COLO668 (cell line): ENCODE data around the gene CELSR1.

Experiments used
- DNase-seq: peaks from one replicate; lab custom pipeline; 2025; ENCODE audit not compliant: unreplicated experiment; lab: John Stamatoyannopoulos, UW

The CELSR1 gene

DNA sequence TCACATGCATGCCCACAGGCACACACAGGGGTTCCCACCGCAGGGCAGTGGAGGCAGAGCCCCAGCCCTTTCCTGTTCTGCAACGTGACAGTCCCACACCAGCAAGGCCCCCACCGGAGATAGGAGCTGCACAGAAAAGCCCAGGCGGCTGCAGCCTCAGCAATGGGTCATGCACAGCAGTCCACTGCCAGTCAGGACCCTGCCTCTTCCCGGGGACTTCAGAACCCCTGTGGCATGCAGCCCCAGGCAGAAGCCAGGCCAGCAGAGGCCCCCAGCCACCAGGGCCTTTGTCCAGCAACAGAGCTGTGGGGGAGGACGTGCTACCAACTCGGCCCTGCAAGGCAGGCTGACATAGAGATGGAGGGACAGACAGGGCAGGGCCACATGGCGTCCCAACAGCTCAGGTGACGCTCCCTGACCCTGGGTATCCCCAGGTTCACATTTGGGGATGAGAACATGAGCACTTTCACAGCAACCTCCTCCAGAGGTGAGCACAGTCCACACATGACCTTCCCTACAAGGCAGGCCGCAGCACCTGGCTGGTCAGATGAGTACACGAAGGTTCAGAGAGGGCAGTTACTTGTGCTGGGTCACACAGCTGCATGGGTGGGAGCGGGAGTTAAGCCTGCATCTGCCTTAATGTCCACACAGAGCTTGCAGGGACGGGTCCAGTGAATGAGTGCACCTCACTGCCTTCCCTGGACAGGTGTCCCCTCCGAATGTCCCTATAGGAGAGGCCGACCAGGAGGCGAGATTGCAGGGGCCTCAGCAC is 87.3 kb downstream of the CELSR1 start:
- DNase-seq = no peak

DNA sequence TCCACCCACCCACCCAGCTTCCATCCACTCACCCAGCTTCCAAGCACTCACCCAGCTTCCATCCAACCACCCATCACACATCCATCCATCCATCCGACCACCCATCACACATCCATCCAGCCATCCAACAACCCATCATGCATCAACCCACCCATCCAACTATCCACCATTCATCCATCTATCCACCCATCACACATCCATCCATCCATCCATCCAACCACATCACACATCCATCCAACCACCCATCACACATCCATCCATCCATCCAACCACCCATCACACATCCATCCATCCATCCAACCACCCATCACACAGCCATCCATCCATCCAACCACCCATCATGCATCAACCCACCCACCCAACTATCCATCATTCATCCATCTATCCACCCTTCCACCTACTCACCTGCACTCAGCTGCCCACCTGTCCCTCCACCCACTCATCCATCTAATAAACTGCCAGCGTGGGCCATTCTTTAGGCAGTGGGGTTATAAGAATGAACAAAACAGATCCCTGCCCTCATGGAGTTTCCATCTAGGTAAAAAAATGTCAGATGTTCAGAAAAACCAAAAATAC is 88.2 kb downstream of the CELSR1 start:
- no peak for DNase-seq

DNA sequence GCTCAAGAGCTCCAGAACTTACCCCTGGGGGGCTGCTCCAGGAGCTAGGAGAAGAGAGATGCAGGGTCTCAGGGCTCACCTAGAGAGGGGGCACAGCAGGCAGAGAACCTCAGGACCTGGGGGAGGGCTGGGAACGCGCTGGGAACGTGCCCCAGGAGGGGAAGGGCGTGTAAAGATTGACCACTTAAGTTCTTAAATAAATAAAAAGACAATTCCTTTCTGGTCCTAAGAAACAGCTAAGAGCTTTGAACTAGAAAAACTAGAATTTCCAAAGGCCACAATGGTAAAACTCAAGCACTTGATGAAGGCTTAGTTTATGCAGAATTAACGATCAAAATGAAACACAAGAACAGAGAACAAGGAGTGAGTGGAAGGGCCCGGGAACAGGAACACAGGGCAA is 89.1 kb downstream of the CELSR1 start:
- no peak for DNase-seq

DNA sequence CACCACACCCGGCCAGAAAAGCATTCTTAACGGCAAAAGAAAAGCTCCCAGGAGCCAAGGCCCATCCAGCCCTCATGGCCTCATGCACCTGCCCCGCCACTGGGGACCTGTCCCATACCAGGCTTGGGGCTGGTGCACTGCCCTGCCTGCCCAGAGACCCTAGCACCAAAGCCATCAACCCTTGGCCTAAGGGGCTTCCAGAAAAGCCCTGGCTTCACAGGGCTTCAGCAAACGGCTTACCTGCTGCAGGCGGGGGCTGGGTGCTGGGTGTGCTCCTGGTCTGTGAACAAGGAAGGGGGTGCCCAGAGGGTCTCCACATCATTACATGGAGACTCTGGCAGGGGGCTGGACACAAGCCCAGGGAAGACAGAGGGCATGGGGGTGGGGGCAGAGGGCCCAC is 89.5 kb downstream of the CELSR1 start:
- no peak for DNase-seq

DNA sequence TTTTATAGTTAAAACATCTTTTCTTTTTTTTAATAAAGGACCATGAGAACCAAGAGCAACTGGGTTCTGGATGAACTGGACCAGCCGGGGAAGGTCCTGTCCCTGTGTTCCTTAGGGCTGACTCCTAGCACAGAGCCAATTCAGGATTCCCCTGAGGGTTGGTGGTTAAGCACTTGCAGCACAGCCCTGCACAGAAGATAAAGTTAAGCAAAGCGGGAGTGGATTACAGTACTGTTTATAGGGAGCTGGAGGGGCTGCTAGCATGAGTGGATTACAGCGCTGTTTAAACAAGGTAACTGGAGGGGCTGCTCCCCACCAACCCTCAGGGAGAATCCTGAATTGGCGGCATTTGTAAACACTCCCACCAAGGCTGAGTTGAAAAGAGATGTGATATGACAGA is 90.6 kb downstream of the CELSR1 start:
- peak; percentile 23 for DNase-seq

DNA sequence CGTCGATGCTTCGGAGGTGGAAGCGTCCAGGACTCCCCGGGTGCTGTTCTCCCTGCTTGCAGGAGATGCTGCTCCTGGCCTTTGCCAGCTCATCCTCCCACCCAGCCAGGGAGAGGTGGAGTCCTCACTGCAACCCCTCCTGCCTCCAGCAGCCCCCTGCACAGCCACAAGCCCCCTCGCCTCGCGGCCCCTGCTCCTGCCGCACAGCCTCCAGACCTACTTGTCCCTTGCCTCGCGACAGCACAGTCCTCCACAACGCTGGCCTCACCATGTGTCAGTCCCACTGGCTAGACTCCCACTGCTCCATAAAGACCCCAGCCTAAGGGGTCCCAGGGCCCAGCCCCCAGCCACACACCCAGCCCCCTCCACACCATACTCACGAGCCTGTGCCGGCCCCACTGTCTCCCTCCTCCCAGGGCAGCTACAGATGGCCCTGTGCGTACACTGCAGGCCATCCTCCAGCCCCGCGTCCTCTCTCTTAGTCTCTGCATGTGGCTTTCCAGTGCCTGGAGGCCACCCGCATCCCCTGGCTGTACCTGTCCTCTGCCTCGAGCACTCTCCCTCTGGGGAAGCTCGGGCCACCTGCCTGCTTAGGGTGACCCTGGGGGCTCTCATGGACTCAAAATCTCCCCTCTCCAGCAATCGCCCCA is 91.5 kb downstream of the CELSR1 start:
- peak; percentile 24 for DNase-seq

DNA sequence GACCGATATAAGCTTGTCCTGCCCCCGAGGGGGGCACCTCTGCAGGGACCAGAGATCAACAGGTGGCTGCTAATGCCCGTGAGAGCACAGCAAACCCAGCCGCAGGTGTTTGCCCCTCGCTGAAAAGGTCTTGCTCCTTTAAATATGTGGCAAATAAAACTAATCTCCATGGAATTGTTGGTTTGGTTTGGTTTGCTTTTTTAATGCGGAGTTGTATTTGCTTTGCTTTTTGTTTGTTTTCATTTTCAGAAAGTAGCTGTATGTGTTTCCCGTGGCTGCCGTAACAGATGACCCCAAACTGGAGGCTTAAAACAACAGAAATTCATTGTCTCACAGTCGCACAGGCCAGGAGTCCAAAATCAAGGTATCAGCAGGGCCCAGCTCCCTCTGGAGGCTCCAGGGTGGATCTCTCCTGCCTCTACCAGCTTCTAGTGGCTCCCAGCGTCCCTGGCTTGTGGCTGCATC is 93.0 kb downstream of the CELSR1 start:
- peak; percentile 73 for DNase-seq

DNA sequence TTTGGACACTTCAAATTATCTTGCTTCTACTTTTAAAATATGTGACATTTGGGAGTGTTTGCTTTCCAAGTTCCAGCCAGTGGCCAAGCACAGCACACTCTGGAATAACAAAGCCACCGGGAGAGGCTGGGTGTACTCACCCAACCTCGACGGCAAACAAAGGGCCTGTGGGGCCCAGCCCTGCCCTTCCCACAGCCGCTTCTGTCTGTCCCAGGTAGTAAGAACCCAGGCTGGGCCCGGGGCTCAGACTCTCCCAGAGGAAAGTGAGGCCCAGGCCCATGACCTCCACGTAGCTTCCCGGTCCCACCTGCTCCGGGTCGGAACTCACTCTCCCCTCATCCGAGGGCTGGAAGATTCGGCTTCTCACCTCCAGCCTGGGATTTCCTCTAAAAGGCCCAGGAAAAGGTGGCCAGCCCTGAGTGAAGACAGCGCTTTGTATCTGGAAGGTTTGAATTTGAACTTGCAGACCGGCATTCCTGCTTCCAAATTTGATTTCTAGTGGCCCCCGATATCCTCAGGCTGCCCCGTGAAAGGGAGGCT is 93.5 kb downstream of the CELSR1 start:
- peak; percentile 89 for DNase-seq

DNA sequence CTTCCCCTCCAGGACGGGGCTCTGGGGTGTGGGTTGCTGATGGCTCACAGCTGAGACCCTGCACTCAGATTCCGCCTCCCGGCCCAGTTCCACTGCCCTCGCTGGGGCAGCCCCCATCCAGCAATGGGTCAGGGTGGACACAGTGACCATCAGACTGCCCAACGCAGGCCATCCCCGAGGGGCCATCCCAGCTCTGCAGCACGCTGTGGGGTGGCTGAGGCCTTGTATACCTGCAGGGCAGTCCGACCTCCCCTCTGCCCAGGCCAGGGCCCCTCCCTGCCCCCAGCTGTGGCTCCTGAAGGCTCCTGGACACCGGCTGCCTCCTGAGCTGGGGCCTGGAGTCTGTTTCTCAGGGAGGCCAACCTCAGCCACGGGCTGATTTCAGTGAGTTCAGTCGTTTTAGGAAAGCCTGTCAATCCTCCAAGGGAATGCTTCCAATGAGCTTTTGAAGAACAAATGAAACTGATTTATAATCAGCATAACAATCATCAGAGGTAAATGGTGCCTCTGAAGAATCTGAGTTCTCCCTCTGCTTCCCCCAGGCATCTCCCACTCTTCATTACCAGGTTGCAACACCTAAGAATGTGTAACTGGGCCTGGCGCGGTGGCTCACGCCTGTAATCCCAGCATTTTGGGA is 95.1 kb downstream of the CELSR1 start:
- no peak for DNase-seq

DNA sequence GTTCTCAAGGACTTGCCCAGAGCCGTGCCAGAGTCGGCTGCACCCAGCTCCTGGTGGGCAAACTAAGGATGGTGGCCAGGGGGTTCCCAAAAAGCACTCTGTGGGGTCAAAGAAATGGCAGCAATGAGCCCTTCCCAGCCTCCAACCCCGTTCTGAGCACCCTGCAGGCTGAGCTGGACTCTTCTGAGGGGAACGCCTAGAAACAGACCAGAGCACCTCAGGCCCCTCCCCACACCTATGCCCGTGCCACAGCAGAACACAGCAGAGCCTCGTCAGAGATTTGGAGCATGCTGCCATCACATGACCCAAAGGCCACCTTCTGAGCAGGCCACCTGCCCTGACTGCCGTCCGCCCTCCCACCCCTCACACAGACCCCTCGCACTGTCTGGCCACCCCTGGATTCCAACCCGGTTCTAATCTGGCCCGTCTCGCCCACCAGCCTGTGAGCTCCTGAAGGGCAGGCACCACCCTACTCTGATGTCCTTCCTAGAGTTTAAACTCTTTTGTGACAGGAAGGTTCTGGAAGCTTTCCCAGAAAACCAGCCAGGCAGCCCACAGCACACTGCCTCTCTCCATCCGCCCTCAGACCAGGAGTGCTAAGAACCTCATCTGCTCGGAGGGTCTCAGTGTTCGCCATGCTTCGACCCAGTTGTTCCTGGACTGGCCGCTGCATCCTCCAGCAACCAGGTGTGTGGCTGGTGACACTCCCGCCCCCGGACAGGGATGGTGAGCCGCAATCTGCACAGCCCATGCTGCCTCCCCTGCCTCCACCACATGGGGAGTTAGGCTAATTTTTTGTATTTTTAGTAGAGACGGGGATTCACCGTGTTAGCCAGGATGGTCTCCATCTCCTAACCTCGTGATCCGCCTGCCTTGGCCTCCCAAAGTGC is 97.6 kb downstream of the CELSR1 start:
- DNase-seq = no peak

DNA sequence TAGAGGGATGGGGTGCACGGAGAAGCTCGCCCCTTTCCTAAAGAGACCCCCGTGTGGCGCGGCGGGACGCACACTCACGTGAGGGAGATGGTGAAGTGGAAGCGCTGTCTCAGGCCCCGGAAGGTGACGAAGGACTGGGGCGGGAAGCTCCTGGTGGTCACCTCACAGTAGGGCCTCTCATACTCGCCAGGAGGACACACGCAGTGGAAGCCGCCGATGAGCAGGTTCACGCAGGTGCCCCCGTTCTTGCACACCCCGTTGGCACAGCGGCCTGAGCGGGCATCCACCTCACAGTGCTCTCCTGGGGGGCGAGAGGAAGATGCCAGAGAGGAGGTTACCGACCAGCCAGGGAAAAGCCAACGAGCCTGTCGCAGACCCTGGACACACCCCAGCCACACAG is 98.3 kb downstream of the CELSR1 start:
- no peak for DNase-seq

DNA sequence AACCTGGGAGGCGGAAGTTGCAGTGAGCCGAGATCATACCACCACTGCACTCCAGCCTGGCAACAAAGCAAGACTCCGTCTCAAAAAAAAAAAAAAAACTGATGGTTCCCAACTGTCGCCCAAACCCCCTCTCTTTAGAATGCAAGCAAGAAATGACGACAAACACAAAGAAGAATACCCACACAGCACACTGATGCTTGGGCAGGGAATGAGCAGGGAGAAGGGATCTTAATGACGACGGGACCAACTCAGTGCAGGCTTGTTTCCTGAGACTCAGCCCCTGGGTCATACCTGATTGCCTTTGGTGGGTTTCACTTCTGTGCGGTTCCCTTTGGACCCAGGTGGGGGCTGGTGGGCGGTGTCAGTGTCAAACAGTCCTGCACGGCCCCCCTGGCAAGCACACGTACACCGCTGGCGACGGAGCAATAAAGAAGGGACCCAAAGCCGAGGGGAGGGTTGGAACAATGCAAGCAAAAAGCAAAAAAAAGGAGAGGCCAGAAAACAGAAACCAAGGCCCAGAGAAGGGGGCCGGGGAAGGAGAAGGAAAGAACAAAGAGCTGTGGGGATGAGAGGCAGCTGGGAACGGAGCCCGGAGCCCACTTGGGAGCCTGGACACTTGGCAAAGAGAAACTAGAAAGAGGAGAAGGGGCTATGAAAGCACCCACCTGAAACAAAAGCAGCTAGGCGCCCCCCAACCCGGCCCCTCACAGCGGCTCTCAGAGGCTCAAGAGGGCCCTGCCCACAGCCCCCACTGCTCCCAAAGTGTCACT is 99.6 kb downstream of the CELSR1 start:
- DNase-seq = no peak

DNA sequence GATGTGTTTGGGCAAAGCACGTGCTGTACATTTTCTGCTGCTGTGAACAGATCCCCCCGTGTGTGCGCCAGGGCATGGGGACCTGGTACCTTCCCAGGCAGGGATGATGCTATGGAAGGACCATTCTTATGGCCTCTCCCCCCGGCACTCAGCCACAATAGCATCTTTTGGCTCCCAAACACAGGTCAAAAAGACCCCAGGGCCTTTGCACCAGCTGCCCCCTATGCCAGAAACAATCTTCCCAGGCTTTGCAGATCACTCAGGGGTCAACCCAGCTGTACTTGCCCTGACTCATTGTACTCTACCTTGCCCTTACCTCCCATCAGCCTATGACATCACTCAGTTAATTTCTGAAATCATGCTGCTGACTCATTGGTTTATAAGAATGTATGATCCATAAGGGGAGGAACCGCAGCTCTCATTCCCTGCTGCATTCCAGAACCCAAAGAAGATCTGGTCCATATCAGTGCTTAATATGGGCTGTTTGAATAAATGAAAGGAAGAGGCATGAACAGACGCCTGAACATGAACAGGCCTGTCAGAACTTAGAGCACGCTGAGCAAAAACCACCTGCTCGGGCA is 100.7 kb downstream of the CELSR1 start:
- no peak for DNase-seq

DNA sequence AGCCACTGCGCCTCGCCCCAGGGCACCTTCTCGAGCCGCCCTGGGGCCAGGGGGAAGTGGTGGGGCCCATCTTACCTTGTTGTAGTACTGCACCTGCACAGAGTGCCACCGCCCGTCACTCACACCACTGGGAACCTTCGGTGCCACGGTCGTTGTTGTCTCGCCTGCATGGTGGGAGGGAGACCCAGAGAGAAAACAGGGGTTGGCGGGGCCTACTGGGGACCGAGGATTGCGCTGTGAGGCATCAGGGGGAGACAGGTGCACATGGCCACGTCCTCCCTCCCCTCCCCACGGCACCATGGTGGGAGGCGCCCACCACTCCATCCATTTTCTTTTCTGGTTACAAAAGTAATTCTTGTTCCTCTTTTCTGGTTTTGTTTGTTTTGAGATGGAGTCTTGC is 104.1 kb downstream of the CELSR1 start:
- DNase-seq = no peak

DNA sequence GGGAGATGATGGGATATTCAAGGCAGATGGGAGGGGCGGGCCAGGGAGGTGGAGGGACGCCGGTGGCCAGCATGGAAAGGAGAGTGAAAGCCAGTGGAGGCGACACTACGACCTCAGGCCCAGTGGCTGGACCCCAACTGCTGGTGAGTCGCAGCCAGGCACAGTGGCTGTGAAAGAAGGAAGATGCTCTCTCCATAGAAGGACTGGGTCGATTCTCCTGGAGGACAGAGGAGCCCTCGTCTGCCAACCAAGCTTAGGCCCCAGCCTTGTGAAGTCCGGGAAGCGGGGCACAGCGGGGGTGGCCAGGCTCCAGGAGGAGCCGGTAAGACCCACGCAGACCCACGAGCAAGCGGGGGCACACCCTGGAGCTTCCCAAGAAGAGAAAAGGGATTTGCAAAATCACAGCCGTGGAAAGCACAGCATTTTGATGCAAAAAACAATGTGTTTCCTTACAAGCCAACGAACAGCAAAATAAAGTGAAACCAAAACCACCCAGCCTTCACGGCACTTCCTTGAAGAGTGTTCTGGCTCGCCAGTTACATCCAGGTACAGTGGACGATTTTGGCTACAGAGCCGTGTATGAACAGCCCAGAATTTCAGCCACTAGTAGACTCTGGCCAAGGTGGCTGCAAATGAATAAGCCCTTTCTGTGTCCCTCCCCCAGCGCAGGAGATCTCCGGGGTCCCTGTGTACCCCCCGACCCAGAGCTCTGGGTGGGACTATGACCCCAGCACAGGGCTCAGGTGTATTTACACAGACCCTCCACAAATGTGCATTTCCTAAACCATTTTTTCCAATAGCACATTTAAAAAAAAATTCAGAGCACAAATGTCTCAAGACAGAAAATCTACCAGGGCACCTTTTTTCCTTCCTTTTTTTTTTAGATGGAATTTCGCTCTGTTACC is 105.0 kb downstream of the CELSR1 start:
- no peak for DNase-seq

DNA sequence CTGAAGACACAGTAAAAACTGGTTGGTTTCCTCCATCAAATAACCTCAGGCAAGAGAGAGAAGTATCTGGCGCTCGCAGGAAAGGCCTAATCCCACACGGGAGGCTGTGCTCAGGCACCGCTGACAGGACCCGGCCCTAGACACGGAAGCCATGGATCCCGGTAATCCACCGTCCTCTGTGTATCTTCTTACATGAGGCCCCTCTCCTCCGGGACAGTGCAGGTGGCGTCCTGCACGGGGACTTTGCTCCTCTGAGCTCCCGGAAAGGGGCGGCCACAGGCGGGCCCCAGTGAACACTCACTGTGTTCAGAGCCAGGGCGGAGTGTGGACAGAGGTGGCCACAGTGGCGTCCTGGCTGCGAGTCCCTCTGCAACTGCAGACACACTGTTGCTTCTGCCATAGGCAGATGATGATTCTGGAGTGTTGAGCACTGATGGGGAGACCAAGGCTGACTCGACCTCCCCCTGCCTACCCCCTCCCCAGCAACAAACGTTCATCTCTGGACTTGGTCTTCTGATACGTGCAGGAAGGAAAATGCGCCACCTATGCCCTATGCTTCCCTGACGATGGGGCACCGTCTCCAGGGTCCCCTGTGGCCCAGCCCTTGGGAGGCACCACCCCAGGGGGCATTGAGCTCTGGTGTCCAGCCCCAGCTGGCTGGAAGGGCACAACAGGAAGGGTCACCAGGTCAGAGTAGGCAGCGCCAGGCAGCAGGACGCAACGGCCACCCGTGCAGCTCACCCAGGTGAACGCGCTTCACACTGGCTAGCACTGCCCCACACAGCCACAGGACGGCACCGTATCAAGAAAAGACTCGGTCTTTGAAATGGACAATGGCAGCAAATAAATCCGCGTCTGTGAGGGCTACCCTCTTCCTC is 106.2 kb downstream of the CELSR1 start:
- peak; percentile 43 for DNase-seq

DNA sequence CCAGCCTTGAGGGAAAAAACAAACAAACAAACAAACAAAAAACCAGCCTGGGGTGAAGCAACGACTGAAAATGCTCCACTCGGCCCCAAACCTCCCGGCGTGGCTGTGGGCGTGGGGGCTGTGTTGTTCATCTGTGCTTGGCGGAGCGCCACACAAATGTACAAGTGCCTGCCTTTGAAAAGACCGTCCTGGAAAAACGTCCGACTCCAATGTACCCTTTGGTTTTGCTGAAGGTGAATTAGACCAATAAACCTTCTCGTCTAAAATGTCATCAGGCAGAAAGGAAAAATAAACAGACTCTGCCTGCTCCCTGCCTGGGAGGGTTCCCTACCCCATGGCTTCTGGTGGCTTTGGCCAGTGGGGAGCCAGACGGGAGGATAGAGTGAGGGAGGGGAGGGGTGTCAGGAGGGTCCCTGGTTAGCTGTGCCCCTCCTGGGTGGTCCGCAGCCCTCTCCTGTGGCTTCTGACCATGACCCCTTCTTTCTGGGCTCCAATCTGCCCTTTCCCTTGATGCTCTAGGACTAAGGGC is 108.0 kb downstream of the CELSR1 start:
- DNase-seq = peak; percentile 37
